ENCODE measurements around the gene THRB.

- TF ChIP-seq POLR2A (IDR thresholded peaks at IDR 0.05), result no peak
- peak; percentile 12 to 54 (median 40) for TF ChIP-seq CTCF (IDR thresholded peaks at IDR 0.05)
- peak in 1 of 2 donors; percentile 62 for TF ChIP-seq EP300 (IDR thresholded peaks at IDR 0.05)
These were observed at the start of gene THRB for GRCh38 chr3:24494618-24495325.
